ENCODE measurements around the gene ATG12.
"Not testable (repeated sequence)": the region's sequence is repeated elsewhere in the genome, so short reads cannot be mapped to it uniquely, and the experiment has no call there.

The ATG12 gene

DNA sequence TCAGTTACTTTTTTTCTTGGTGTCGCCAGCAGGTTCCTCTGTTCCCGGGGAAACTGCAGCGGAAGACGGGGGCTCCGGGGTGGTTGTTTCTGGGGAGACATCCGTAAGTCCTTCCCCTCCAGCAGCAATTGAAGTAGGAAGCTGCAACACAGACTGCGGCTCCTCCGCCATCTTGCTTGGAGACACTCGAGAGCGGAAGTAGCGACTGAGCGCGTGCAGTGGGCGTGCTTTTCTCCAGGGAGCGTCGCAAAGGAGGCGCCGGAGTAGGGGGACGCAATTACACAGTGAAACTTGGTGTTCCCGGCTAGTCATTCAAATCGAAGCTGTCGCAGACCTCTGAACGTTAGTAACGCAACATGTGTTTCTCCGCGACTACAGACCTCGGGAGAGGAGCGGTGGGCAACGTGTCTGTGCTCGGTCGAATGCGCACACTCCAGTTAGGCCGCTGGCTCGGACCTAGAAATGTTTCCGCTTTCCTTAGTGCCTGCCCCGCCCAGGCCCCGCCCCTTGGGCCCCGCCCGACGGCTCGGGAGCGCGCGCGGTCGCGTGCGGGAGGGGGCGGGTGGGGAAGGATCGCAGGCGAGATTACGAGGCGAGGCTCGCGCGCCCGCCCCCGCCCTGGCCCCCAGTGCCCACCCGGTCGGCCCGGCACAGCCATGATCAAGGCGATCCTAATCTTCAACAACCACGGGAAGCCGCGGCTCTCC, at the start of gene ATG12, which contains the start of gene AP3S1:
ATG12 (minus strand) TSS at position 184 of the 707 bp plus-strand sequence; CDS start at position 171, 13 bp downstream.
AP3S1 (plus strand) TSS at position 554 of the 707 bp plus-strand sequence; CDS start at position 657, 103 bp downstream.
- peak; percentile 84 for DNase-seq (ENCODE audit: low read depth)

- no peak for DNase-seq (ENCODE audit: low read depth)
These were observed 46.7 kb upstream of the ATG12 start for GRCh38 chr5:115888027-115888426.

DNA sequence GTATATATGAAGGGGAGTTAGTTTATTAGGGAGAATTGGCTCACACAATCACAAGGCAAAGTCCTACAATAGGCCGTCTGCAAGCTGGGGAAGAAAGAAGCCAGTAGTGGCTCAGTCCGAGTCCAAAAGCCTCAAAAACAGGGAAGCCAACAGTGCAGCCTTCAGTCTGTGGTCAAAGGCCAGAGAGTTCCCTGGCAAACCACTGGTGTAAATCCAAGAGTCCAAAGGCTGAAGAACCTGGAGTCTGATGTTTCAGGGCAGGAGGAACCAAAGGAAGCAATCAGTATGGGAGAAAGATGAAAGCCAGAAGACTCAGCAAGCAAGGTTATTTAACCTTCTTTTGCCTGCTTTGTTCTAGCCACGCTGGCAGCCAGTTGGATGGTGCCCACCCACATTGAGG, 43.8 kb upstream of the ATG12 start:
- not testable (repeated sequence) for DNase-seq (ENCODE audit: low read depth)

GRCh38 chr5:115884704-115885103, 43.3 kb upstream of the ATG12 start:
- no peak for DNase-seq (ENCODE audit: low read depth)

GRCh38 chr5:115882434-115882833, 41.1 kb upstream of the ATG12 start:
- DNase-seq (ENCODE audit: low read depth): not testable (repeated sequence)

DNA sequence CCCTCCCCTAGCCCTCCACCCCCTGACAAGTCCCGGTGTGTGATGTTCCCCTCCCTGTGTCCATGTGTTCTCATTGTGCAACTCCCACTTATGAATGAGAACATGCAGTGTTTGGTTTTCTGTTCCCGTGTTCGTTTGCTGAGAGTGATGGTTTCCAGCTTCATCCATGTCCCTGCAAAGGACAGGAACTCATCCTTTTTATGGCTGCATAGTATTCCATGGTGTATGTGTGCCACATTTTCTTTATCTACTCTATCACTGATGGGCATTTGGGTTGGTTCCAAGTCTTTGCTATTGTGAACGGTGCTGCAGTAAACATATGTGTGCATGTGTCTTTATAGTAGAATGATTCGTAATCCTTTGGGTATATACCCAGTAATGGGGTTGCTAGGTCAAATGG, 36.0 kb upstream of the ATG12 start:
- not testable (repeated sequence) for DNase-seq (ENCODE audit: low read depth)

GRCh38 chr5:115875447-115875846, 34.1 kb upstream of the ATG12 start:
- DNase-seq (ENCODE audit: low read depth): no peak

DNA sequence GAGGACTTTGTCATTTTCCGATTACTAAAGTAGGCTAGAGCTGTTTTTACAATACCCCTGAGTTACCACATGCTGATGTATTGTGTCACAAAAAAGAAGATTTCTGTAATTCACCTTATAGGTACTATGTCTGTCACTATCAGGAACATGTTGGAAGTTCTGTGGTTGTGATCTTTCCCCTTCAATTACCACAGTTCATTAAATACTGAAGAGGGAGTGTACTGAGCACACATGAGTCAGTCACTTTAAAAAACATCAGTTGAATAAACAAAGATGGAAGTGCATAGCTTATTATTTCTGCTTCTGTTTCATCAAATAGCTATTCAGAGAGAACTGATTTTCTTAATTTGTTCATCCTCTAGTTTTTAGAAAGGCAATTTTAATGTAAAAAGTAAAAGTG, 32.0 kb upstream of the ATG12 start:
- DNase-seq (ENCODE audit: low read depth): no peak

DNA sequence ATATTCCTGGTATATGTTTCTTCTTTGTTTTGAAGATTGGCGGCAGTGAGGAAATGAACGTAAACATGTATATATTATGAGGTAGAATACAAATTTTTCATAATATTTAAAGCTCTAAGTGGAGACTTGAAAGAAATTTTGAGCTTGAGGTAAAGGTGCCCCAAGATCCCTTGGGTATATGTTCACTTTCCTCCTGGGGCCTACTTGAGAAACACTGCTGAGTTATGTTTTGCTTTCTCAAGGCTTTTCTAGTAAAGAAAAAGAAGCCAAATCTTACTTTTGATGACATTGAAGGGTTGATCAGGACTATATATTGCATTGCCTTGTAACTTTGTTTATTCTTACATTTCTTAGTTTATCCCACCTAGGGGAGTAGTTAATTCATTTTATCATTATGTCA, 31.1 kb upstream of the ATG12 start:
- no peak for DNase-seq (ENCODE audit: low read depth)

DNA sequence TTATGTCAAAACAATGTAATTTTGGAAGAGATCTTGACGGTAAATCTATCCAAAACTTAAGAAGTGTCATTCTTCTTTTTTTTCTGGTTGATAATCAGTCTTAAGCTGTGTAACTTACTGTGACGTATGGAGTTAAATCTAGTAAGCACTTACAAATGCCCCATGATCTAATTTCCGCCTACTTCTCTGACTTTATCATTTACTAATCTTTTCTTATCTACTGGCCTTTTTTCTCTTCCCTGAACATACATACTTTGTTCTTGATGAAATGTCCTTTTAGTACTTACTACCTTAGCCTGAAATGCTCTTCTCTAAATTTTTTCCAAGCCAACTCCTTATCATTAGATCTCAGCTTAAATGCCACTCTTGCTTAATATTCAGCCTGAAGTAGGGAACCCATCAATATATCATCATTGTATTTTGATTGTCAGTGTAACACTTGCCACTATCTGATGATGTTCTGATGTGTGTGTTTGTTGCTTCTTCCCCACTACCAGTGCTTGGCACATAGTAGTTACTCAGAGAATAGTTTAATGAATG, 28.0 kb upstream of the ATG12 start:
- no peak for DNase-seq (ENCODE audit: low read depth)

- DNase-seq (ENCODE audit: low read depth): peak; percentile 46
These were observed 18.0 kb upstream of the ATG12 start for GRCh38 chr5:115859378-115859777.

DNA sequence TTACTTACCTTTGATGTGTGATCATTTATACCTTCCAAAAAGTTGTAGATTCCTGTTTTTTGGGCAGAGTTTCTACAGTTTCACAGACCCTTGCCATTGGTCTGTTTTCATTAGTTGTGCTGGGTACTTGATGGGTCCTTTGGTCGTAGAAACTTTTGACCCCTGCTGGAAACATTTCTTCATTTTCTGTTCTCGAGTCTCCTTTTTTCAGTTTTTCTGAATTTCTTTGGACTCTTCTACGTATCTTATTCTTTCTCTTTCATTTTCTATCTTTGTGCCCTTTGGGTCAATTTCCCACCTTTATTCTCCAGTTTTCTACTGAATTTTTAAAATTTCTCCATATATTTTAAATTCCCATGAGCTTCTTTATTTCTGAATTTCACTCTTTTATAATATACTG, 17.0 kb upstream of the ATG12 start:
- no peak for DNase-seq (ENCODE audit: low read depth)

DNA sequence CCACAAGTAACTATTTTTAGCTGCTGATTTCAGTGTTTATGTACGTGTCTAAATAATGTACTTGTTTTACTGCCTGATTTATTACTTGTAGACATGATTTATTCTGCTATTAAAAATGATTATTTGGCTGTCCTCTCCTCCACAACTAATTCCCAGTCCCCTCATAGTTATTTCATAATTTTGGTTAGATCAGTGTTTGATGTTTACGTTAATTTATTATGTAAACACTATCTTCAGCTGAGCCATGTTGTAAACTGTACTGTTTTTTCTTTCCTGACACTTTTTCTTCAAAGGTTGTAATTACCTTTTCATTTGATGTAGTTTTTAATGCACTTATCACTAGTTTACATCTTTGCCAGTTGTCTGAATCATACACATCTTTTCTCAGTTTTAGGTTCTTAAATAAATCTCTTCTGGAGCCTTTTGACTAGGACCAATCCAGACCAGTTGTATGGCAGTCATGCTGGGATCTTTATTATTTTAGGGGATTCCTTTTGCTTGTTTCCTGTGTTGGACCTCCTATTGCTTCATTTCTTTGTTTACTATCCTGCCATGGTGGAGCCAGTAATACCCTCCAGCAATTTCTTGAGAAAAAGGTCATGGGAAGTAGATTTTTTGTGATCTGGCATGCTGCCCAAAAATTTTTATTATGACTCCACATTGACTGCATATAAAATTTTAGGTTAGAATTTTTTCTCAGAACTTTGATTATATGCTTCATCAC, 16.4 kb upstream of the ATG12 start:
- DNase-seq (ENCODE audit: low read depth): no peak

GRCh38 chr5:115857057-115857479, 15.7 kb upstream of the ATG12 start:
- no peak for DNase-seq (ENCODE audit: low read depth)

DNA sequence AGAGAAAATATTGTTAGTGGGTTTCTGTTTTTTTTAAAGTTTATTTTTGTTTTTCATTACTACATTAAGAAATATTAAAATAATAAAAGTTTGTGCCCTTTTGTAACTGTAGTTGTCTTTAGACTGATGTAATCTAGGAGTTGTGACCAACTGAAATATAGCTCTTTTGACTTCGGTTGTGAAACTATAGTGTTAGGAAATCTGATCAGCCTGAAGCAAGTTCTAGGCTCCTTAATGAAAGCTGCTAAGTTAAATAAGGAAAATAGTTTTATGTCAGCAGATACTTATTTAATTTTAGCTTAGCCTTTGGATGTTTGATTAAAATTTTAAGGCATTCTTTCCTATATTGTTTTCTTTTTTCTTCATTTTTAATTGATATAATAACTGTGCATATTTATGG, 14.6 kb upstream of the ATG12 start:
- no peak for DNase-seq (ENCODE audit: low read depth)

DNA sequence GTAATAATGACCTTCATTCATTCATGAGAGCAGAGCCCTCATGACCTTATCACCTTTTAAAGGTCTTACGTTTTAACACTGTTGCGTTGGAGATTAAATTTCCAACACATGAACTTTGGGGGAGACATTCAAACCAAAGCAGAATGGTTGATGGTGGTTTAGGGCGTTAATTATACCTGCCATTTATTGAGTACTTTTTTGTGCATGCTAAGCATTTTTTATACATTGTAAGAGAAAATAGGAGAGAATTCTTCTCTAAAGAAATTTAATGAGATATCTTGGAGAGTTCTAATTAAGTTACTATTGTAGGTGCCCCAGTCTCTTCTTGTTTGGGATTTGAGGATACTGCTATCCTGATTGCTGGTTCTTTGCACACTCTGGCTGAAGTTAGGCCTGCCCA, 12.8 kb upstream of the ATG12 start:
- DNase-seq (ENCODE audit: low read depth): no peak

GRCh38 chr5:115850744-115851416, 9.5 kb upstream of the ATG12 start:
- no peak for DNase-seq (ENCODE audit: low read depth)

GRCh38 chr5:115849258-115849798, 8.0 kb upstream of the ATG12 start:
- no peak for DNase-seq (ENCODE audit: low read depth)

GRCh38 chr5:115847290-115847689, 5.9 kb upstream of the ATG12 start:
- no peak for DNase-seq (ENCODE audit: low read depth)

- DNase-seq (ENCODE audit: low read depth): no peak
These were observed 3.0 kb upstream of the ATG12 start for GRCh38 chr5:115844321-115844817.

DNA sequence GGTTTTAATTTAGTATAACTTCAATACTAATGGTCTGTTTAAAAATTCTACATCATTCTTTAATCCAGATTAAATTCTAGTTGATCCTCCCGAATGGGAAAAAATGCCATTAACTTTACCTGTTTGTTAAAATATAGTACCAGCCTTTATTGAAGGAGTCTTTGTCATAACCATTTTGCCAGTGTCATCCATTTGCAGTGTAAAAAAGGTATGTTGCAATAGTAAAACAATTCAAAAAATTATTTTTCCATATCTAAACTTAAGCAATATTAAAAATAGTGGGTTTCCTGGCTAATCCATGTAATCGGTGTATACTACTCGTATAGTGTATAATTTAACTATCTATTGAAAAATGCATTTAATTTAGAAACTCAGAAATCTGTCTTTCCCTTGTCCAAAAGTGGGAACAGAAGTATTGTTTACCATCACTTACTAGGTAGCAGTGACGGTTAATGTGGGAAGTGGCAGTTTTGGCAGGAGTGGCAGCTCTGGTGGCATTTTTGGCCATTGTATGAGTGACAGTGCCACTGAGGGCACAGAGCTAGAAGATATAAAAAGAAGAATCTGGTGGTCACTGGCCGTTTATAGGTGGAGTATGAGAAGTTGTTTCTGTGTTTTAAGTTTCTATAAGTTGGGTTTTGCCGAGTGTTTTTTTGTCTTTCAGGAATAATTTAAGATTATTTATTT, 2.2 kb upstream of the ATG12 start:
- no peak for DNase-seq (ENCODE audit: low read depth)

DNA sequence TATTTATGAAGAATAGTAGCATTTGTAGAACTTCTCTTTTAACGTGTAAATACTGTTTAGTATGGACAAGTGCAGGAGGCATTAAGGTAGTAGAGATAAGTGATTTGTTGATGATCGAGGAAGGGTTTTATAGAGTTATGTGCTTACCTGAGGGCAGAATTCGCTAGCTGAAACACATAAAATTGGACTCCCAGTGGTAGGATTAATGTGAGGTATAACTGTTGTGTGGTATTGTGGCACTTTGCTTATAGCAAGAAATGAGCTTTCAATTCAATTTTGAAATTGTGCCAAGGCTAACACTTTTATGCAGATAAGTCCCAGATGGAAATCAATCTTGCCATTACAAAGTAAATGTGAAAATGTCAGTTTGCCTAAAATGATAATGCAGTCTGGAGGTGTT, 1.6 kb upstream of the ATG12 start:
- no peak for DNase-seq (ENCODE audit: low read depth)

All from GM04504 (cell line).